Stimulated activated CD8-positive, alpha-beta memory T cell treated with anti-CD3 and anti-CD28 coated beads, Interleukin-2, amount 100 ng/mL, for 48 hours (primary cell): ENCODE results near the gene MICAL2.
"Not testable (repeated sequence)": the region's sequence is repeated elsewhere in the genome, so short reads cannot be mapped to it uniquely, and the experiment has no call there.

Source experiments
- DNase-seq, 2 donors: peaks; one replicate each; pipeline ENCODE4 v3.0.0-alpha.2; 2020; ENCODE audit warnings: low read depth in 2 of 2

MICAL2 gene

DNA sequence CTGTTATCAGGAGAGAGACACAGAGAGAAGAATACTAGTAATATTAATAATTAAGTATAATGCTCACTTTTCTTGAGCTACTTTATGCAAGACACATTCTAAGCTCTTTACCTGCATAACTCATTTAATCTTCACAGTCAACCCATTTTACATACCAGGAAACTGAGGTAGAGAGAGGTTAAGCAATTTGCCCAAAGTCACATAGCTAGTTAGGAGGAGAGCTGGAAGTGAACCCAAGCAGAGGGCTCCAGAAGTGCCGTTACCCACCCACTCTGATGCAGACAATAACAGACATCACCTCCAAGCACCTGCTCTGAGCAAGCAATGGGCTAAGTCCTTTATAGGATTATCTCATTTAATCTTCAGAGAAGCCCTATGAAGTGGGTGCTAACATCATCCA, 24.8 kb downstream of the MICAL2 start:
- no peak for DNase-seq

GRCh38 chr11:12137005-12137690, 26.8 kb downstream of the MICAL2 start:
- no peak for DNase-seq

DNA sequence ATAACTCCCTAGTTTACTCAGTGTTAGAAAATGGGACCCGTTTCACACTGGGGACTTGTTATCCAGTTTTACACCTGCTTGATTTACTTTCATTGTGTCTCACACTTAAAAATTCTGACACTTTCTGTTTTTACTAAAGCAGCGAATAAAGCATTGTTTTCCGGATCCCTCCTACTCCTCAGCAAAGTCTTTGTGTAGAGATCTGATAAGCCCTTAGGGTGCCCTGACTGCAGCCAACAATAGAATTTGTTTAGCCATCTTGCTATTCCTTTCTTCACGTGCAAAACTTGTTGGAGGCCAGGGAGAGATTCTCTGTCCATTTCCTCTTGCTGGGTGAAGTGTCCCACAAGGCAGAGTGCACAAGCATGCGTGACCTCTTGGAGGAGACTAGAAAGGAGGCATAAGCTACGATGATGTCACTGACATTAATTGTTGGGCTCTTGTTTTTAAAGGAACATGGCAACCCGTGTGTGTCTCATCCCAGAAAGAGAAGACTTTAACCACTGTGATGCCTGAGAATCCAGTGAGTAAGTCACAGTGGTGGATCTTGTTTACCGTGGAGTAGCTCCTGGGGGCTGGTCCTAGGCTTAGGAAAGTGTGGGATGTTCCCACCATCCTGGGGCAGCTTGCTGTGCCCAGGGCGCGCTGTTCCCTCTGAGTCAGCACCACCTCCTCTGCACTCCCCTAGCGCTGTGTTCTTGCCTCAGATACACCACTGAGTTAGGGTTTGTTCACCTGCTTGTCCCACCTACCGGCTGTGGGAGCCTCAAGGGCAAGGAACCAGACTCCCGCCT, 27.7 kb downstream of the MICAL2 start:
- no peak for DNase-seq

- DNase-seq, result no peak
These were observed 28.9 kb downstream of the MICAL2 start for GRCh38 chr11:12139144-12139881.

DNA sequence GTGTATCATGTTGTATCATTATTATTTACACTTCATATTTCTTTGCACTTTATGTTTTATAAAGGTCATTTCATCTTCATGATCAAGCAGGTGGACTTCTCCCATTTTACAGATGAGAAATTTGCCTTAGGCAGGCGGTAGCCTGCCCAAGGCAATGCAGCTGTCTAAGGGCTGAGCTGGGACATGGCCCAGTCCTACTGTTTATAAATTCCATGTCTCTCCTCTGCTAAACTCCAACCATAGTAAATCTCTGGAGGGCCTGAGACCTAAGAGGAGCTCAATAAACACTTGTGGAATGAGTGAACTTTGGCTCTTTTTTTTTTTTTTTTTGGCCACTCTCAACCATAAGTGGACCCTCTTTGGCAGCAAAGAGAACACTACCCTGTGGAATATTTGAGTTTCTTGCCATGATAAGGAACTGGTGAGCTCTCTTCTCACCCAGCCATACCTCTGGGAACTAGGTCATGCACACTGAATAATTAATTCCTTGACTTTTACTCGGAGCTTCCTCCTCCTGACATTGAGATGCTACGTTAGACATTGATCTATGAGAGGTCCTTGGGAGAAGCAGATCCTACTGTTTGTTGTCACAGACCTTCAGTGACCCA, 29.9 kb downstream of the MICAL2 start:
- no peak for DNase-seq

- DNase-seq, result no peak
These were observed 30.9 kb downstream of the MICAL2 start for GRCh38 chr11:12141283-12141682.

DNA sequence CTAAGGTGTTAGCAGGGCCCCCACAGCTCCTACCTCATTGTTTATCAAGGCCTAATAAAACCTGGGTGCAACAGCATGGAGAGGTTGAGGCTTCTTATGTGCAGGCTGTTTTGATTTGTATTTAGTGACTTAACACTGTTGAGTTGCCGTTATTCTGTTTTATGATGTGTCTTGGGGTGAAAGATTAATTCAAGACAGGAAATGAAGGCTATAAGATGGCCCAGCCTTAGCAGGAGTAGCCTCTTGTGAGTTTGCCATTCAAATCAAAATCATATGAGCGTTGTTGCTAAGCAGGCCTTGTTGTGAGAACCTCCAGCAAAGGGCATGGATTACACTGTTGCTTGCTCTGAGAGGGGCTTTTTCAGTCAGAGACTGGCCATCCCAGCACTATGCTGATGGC, 31.8 kb downstream of the MICAL2 start:
- no peak for DNase-seq

DNA sequence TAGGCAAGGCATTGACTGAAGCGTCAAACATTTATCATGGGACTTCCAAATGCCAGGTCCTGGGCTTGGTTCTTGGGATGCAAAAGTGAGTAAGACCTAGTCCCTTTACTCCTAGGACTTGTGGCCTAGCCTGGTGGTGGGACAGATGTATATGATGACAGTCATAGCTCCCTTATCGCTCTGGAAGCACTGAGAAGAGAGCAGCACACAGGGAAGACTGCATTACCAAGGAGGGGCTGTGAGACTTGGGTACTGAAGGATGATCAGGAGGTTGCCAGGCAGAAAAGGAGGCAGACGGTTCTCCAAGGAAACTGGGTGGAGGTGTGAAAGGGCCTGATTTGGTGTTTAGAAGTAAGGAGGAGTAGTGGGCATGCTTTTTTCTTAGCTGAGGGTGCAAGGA, 32.5 kb downstream of the MICAL2 start:
- DNase-seq, result no peak

DNA sequence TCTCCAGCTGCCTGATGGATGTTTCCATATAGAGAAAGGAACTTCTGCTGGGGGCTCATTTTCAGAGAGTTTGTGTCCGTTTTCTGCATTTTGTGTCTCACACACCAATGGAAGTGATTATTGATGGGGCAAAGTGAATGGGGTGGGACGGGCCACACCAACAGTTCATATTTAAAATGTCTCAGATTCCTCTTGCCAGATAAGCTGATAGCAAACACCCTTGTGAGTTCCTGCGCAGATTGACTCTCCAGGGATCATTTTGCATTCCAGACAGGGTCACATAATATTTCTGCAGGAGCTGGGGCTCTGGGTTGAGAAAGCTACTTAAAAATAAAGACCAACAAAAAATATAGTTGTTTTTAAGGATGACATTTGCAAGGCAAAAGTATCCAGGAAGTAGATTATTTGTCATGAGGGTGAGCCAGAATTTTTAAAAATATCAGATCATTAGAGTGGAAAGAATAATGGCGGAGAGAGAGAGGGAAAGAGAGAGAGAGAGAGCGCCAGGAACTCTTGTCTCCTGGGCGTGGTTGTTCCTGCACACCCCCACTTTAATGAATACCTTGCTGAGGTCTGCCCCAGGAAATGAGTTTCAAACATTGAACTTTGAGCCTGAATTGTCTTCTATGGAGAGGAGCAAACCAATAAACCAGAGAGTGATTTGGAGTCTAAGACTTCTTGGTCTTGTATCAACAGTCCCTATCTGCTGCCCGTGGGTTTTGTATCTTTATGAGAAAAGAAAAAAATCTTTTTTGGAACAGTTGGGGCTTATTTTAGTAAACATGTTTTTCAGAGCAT, 33.3 kb downstream of the MICAL2 start:
- DNase-seq, result no peak

DNA sequence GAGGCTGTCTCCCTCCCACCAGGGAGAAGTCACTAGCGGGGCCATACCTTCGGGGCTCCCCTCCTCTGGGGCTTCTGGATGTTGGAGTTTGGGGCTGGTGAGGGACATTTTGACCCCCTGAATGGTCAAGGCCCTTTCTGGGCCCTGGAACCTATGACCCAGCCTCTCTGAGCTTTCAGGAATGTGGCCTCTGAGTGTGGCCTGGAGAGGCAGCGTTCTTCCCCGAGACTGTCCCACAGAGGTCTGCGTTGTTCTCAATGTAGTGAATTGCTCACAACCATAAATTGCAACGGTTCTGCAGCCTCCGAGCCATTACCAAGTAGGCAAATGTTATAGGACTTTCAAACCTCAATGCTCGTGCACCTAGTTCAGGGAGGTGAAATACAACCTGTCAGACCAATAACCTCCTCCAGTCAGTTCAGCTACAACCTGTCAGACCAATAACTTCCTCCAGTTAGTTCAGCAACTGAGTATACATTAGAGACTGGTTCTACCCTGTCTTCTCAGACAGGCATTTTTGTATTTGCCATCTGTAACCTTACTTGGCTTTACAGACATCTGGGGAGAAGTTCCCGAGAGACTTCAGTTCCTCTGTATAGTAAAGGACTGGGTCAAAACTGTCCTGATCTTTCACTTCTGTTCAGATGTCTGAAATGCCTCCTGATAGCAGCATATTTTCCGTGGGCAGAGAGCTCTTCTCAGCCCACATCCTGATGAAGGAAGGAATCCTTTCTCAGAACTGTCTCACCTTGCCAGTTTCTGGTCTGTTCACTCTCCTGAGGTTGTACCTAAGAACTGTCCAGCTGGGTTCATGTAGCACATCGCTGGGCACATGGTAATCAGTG, 34.2 kb downstream of the MICAL2 start:
- no peak for DNase-seq

- not testable (repeated sequence) for DNase-seq
These were observed 36.3 kb downstream of the MICAL2 start for GRCh38 chr11:12146678-12147077.

- no peak for DNase-seq
These were observed 37.4 kb downstream of the MICAL2 start for GRCh38 chr11:12147827-12148226.

DNA sequence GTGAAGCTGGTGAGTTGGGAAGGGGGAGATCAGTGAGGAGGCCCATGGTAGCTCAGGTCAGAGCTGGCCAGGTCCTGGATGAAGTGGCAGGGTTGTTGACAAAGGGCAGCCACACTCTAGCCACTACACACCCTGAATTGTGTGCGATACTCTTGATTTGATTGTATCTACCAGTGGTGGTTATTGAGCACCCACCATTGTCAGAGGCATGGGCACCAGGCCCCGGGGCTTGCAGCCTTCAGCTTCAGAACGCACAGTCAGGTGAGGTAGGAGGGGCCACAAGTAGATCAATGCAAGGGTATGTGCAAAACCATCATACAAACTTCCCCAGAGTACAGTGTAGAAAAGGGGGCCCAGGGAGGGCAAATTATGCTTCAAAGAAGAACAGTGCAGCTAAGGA, 38.1 kb downstream of the MICAL2 start:
- no peak for DNase-seq

DNA sequence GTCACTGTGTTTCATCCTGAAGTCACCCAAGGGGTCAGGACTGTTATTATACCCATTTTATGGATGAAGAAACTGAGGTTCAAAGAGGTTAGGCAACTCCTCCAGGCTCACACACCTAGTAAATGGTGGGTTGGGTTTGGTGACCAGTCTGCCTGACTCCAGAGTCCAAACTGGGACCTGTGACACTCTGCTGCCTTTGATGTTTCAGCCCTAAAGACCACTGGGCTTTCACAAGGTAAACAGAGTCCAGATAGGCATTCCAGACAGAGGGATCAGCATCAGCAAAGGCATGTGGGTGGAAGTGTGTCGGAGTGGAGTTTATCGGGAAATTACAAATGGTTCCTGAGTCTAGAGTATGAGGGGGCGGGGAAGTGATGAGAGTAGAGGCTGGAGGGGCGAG, 38.5 kb downstream of the MICAL2 start:
- no peak for DNase-seq

- peak; percentile 32 to 45 for DNase-seq
These were observed 39.4 kb downstream of the MICAL2 start for GRCh38 chr11:12149672-12150225.

DNA sequence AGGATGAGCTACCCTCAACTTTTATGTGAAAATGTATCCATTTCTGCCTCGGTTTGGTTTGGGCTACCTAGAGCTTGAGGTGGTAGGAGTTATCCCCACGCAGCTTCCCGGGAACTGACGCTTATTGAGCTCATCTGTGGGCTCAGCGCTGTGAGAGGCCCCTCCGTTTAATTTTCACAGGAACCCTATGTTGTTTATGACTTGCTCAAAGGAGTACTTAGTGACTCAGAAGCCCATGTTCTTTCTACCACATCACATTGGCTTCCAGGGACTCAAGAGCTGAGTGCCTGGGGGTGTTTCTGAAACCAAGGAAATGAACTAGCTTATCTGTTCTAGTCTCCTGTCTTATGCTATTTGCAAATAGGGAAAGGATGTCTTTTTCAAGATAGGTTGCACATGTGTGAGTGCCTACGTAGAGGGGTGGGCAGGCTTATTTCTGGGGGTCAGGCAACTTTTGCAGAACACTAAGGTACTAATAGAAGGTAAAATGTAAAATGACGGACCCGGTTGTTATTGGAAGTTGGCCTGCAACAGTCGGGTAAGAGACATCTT, 40.5 kb downstream of the MICAL2 start:
- peak in 1 of 2 donors; percentile 65 for DNase-seq

DNA sequence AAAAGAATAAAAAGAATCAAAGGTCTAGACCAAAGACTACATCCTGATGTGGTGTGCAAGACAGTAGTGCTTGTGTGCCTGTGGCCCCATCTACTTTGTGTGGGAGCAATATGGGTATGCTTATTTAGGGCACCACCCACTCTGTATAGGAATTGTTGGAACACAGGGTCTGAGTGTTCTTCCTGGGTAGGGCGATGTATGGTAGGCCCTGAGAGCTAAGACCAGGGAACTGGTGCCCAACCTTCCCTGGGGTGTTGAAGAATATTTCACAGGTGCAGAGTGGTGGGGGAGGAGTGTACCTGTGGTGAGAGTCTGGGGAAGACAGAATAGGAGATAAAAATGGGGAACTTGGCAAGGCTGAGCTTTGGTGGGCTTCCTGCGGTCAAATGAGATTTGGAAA, 41.9 kb downstream of the MICAL2 start:
- DNase-seq, result no peak

DNA sequence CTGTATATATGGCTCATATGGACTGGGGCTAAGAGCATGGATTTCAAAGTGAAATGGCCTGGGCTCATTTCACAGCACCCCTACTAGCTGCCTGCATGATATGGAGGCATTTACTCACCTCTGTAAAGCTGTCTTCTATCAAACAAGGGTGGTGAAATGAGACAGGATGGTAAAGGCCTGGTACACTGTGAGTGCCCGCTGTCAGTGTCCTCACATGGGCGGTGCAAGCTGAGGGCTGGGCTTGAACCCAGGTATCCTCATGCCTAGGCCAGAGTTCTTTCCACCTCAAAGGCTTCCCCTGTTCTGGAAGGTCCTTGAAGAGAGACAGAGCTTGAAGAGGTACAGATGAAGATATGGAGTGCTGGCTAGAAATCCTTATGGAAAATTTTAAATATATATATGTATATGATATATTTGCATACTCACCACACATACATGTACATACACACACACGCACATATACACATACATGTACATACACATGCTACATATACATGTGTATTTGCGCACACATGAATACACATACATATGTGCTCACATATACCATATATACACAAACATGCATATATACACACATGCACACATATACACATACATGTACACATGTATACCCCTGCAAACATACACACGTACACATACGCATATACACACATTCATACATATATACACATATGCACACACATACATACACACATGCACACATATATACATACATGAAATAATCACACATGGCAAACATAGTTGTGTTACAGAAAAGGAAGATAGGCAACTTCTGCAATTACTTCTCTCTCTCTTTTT, 44.7 kb downstream of the MICAL2 start:
- DNase-seq, result no peak

DNA sequence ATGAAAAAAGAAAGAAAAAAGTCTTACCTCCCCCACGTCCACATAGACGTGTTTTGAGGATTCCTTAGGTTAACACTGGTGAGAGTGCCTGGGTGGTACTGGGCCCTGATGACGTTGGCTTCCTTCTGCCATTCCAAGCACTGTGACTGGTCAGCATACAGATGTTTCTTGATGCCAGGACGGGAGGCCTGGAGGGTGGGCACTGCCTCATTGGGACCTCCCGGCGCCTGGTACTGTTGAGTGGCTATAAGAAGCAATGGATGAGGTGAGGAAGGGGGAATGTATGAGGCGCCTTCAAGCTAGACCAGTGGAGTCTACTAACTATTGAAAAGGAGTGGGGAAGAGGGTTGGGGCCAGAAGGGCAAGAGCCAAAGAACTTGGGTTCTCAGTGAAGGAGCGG, 45.3 kb downstream of the MICAL2 start:
- DNase-seq, result no peak
